ENCODE data around the gene MAP2.

The MAP2 gene

DNA sequence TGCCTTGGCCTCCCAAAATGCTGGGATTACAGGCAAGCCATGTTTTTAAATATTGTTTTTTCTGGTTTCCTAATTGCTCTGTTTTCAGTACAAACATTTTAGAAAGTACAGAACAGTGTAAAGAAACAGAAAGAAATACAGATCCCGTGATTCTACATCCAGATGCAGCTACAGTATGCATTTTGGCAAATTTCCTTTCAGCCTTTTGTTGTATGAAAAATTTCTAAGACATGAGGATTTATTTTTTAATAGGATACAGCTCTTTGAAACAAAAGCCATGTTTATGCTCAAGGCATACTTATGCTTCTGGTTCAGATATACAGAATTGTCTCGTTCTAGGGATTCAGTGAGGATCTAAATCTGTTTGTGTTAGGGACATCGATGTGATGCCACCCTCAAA, 109.5 kb downstream of the MAP2 start:
- Histone ChIP-seq H3K36me3 (ENCODE audit: control insufficient read depth, insufficient read depth, low read length) (no peaks in the 10 kb centered on the region), H3K4me1 (ENCODE audit: control insufficient read depth, insufficient read depth, low read length, poor library complexity, severe bottlenecking) (no peaks in the 10 kb centered on the region), H3K27ac (ENCODE audit: low read depth, low read length, severe bottlenecking) (no peak overlapping the region), H3K4me3 (ENCODE audit: extremely low read depth, insufficient read depth, low read length, poor library complexity, severe bottlenecking) (no peak overlapping the region), H3K9me3 (ENCODE audit: control insufficient read depth, low read length) (no peaks in the 10 kb centered on the region)
- 75 to 76% methylated on average over 2 to 3 of the region's 3 CpGs for WGBS, 2 experiments (ENCODE audit: insufficient coverage in 2 of 2)

DNA sequence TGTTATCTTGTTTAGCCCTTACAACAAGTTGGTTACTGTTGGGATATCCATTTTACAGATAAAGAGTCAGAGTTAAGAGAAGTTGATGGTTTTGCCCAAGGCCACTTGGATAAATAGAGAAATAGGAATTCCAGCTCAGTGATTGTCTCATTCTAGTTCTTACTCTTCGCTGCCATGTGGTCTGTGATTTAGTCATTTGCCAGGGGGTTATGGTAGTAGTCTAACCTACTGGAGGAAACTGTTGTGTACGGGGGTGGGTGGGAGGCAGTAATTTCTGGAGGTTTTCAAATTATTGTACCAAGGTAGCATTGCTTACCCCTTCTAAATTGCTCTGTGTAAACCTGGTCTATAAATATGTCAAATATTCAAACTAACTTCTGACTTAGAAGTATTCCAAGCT, 110.4 kb downstream of the MAP2 start:
- Histone ChIP-seq H3K36me3 (ENCODE audit: control insufficient read depth, insufficient read depth, low read length) (no peaks in the 10 kb centered on the region), H3K4me3 (ENCODE audit: extremely low read depth, insufficient read depth, low read length, poor library complexity, severe bottlenecking) (no peak overlapping the region), H3K4me1 (ENCODE audit: control insufficient read depth, insufficient read depth, low read length, poor library complexity, severe bottlenecking) (no peaks in the 10 kb centered on the region), H3K27ac (ENCODE audit: low read depth, low read length, severe bottlenecking) (no peak overlapping the region), H3K9me3 (ENCODE audit: control insufficient read depth, low read length) (no peaks in the 10 kb centered on the region)
- no CpG with 5 or more reads among the region's 2 CpGs for WGBS, 2 experiments (ENCODE audit: insufficient coverage in 2 of 2)

DNA sequence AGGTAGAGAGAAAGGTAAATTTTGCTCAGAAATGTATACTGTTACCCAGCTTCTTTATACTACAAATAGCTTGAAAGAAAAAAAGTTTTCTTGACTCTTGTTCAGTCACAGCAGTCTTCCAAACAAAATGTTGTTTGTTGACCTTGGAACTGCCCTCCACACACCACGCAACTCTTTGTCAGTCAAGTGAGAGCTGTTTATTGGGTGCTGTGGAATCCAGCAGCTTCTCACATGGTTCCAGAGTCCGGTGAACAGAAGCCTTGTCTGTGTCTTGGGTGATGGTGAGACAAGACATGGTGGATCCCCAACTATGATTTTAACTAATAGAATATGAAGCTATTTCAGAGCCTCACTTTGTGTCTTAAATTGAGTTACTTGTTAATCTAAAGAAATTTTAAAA, 112.5 kb downstream of the MAP2 start:
- H3K27ac ChIP-seq (ENCODE audit: low read depth, low read length, severe bottlenecking): no peak overlapping the region
- H3K36me3 ChIP-seq (ENCODE audit: control insufficient read depth, insufficient read depth, low read length): no peaks in the 10 kb centered on the region
- no peak overlapping the region for H3K4me3 ChIP-seq (ENCODE audit: extremely low read depth, insufficient read depth, low read length, poor library complexity, severe bottlenecking)
- H3K9me3 ChIP-seq (ENCODE audit: control insufficient read depth, low read length): peaks cover 2% of the 10 kb centered on the region
- H3K4me1 ChIP-seq (ENCODE audit: control insufficient read depth, insufficient read depth, low read length, poor library complexity, severe bottlenecking): no peaks in the 10 kb centered on the region
- WGBS, 2 experiments (ENCODE audit: insufficient coverage in 2 of 2): no CpG with 5 or more reads among the region's 2 CpGs

- Histone ChIP-seq H3K4me1 (ENCODE audit: control insufficient read depth, insufficient read depth, low read length, poor library complexity, severe bottlenecking) (no peaks in the 10 kb centered on the region), H3K27ac (ENCODE audit: low read depth, low read length, severe bottlenecking) (no peak overlapping the region), H3K4me3 (ENCODE audit: extremely low read depth, insufficient read depth, low read length, poor library complexity, severe bottlenecking) (no peak overlapping the region), H3K36me3 (ENCODE audit: control insufficient read depth, insufficient read depth, low read length) (no peaks in the 10 kb centered on the region), H3K9me3 (ENCODE audit: control insufficient read depth, low read length) (no peaks in the 10 kb centered on the region)
- WGBS, 2 experiments (ENCODE audit: insufficient coverage in 2 of 2): no CpG with 5 or more reads among the region's 1 CpG
Observed at GRCh38 chr2:209547726-209548125, 123.9 kb downstream of the MAP2 start.

DNA sequence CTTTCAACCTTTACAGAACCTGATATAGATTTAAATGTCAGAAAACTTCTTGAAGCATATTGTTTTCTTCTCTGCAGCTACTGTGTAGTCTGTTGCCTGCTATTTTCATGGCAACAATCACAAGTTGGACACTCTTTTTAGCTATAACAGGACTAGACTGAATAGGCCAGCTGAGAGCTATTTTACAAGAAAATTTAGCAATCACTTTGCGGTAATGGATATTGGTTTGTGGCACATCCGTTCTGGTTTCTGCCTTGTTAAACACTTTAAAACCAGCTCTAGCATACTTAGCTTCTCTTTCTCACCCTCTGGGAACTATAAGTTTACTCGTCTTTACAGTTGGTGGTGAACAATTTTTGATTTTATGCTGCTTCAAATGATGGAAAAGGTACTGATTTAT, 125.7 kb downstream of the MAP2 start:
- H3K4me1 ChIP-seq (ENCODE audit: control insufficient read depth, insufficient read depth, low read length, poor library complexity, severe bottlenecking): no peaks in the 10 kb centered on the region
- H3K9me3 ChIP-seq (ENCODE audit: control insufficient read depth, low read length): no peaks in the 10 kb centered on the region
- no CpG with 5 or more reads among the region's 3 CpGs for WGBS, 2 experiments (ENCODE audit: insufficient coverage in 2 of 2)
- H3K27ac ChIP-seq (ENCODE audit: low read depth, low read length, severe bottlenecking): no peak overlapping the region
- no peak overlapping the region for H3K4me3 ChIP-seq (ENCODE audit: extremely low read depth, insufficient read depth, low read length, poor library complexity, severe bottlenecking)
- H3K36me3 ChIP-seq (ENCODE audit: control insufficient read depth, insufficient read depth, low read length): no peaks in the 10 kb centered on the region

DNA sequence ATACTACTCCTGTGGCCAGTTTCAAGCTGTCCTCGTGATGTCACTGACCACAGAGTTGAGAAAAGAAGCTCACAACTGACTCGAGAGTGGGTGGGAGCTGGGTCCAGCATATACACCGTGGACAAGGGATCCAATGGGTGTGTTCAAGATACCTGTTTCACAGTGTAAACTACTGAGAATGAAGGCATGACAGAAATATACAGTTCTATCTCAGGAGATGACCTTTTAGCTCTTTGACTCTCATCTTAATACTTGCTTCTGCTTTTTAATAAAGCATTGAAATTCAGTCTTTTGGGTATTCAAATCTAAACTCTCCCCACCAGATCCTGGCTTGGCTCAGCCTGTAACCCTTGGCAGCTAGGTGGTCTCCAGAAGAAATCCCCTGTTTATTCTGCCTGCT, 130.1 kb downstream of the MAP2 start:
- Histone ChIP-seq H3K4me1 (ENCODE audit: control insufficient read depth, insufficient read depth, low read length, poor library complexity, severe bottlenecking) (no peaks in the 10 kb centered on the region), H3K27ac (ENCODE audit: low read depth, low read length, severe bottlenecking) (no peak overlapping the region), H3K9me3 (ENCODE audit: control insufficient read depth, low read length) (no peaks in the 10 kb centered on the region), H3K36me3 (ENCODE audit: control insufficient read depth, insufficient read depth, low read length) (no peaks in the 10 kb centered on the region), H3K4me3 (ENCODE audit: extremely low read depth, insufficient read depth, low read length, poor library complexity, severe bottlenecking) (no peak overlapping the region)
- WGBS, 2 experiments (ENCODE audit: insufficient coverage in 2 of 2): 67 to 84% methylated on average over 3 of the region's 3 CpGs

DNA sequence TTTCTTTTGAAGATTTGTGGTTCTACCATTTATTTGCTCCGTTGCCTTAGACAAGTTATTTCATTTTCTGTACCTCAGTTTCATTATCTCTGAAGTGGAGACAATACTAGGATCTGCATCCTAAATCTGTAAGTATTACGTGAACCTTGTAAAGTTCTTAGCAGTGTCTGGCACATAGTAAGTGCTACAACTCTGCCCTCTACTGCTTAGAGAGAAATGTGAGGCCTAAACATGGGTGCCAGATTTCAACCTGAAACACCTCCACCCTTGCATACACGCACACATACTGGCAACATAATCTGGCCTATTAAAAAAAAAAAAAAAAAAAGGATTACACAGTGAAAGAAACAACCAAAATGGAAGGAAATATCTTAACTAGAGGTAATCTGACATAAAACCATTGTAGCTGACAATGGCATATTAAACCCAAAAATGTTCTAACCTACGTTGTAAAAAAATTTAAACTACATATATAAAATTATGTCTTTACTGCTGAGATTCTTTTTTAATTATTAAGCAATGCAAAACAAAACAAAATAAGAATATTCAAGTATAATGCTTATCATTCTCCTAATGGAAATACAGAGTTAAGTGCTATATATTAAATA, 132.6 kb downstream of the MAP2 start:
- 77% methylated on average over 2 of the region's 4 CpGs; no CpG with 5 or more reads in 1 of the 2 experiments for WGBS, 2 experiments (ENCODE audit: insufficient coverage in 2 of 2)

GRCh38 chr2:209560911-209561310, 137.1 kb downstream of the MAP2 start:
- Histone ChIP-seq H3K4me1 (ENCODE audit: control insufficient read depth, insufficient read depth, low read length, poor library complexity, severe bottlenecking) (no peaks in the 10 kb centered on the region), H3K9me3 (ENCODE audit: control insufficient read depth, low read length) (no peaks in the 10 kb centered on the region), H3K27ac (ENCODE audit: low read depth, low read length, severe bottlenecking) (no peak overlapping the region), H3K4me3 (ENCODE audit: extremely low read depth, insufficient read depth, low read length, poor library complexity, severe bottlenecking) (no peak overlapping the region), H3K36me3 (ENCODE audit: control insufficient read depth, insufficient read depth, low read length) (no peaks in the 10 kb centered on the region)
- 84 to 92% methylated on average over 2 of the region's 3 CpGs for WGBS, 2 experiments (ENCODE audit: insufficient coverage in 2 of 2)

More for the DNA sequence above, 132.6 kb downstream of the MAP2 start:
- H3K9me3 ChIP-seq (ENCODE audit: control insufficient read depth, low read length): no peaks in the 10 kb centered on the region
- H3K36me3 ChIP-seq (ENCODE audit: control insufficient read depth, insufficient read depth, low read length): no peaks in the 10 kb centered on the region
- H3K4me3 ChIP-seq (ENCODE audit: extremely low read depth, insufficient read depth, low read length, poor library complexity, severe bottlenecking): no peak overlapping the region
- H3K4me1 ChIP-seq (ENCODE audit: control insufficient read depth, insufficient read depth, low read length, poor library complexity, severe bottlenecking): no peaks in the 10 kb centered on the region
- no peak overlapping the region for H3K27ac ChIP-seq (ENCODE audit: low read depth, low read length, severe bottlenecking)

GRCh38 chr2:209563453-209563852, 139.6 kb downstream of the MAP2 start:
- H3K9me3 ChIP-seq (ENCODE audit: control insufficient read depth, low read length): no peaks in the 10 kb centered on the region
- no peak overlapping the region for H3K4me3 ChIP-seq (ENCODE audit: extremely low read depth, insufficient read depth, low read length, poor library complexity, severe bottlenecking)
- 85 to 95% methylated on average over 3 to 4 of the region's 5 CpGs for WGBS, 2 experiments (ENCODE audit: insufficient coverage in 2 of 2)
- H3K36me3 ChIP-seq (ENCODE audit: control insufficient read depth, insufficient read depth, low read length): no peaks in the 10 kb centered on the region
- H3K27ac ChIP-seq (ENCODE audit: low read depth, low read length, severe bottlenecking): no peak overlapping the region
- no peaks in the 10 kb centered on the region for H3K4me1 ChIP-seq (ENCODE audit: control insufficient read depth, insufficient read depth, low read length, poor library complexity, severe bottlenecking)

GRCh38 chr2:209564816-209565215, 141.0 kb downstream of the MAP2 start:
- Histone ChIP-seq H3K4me1 (ENCODE audit: control insufficient read depth, insufficient read depth, low read length, poor library complexity, severe bottlenecking) (no peaks in the 10 kb centered on the region), H3K36me3 (ENCODE audit: control insufficient read depth, insufficient read depth, low read length) (no peaks in the 10 kb centered on the region), H3K9me3 (ENCODE audit: control insufficient read depth, low read length) (no peaks in the 10 kb centered on the region), H3K4me3 (ENCODE audit: extremely low read depth, insufficient read depth, low read length, poor library complexity, severe bottlenecking) (no peak overlapping the region), H3K27ac (ENCODE audit: low read depth, low read length, severe bottlenecking) (no peak overlapping the region)
- WGBS, 2 experiments (ENCODE audit: insufficient coverage in 2 of 2): 94% methylated on average over 2 of the region's 3 CpGs; no CpG with 5 or more reads in 1 of the 2 experiments

GRCh38 chr2:209565896-209566582, 142.2 kb downstream of the MAP2 start:
- no peak overlapping the region for H3K4me3 ChIP-seq (ENCODE audit: extremely low read depth, insufficient read depth, low read length, poor library complexity, severe bottlenecking)
- 80 to 87% methylated on average over 1 to 3 of the region's 7 CpGs for WGBS, 2 experiments (ENCODE audit: insufficient coverage in 2 of 2)
- no peaks in the 10 kb centered on the region for H3K36me3 ChIP-seq (ENCODE audit: control insufficient read depth, insufficient read depth, low read length)
- no peaks in the 10 kb centered on the region for H3K4me1 ChIP-seq (ENCODE audit: control insufficient read depth, insufficient read depth, low read length, poor library complexity, severe bottlenecking)
- H3K27ac ChIP-seq (ENCODE audit: low read depth, low read length, severe bottlenecking): no peak overlapping the region
- no peaks in the 10 kb centered on the region for H3K9me3 ChIP-seq (ENCODE audit: control insufficient read depth, low read length)
